CD4-positive, alpha-beta T cell treated with Interferon alpha-2 for 1 hour (primary cell): ENCODE data around the gene KLF13.

Experiments
- DNase-seq, 2 donors: peaks; one replicate each; pipeline ENCODE4 v3.0.0-alpha.2; 2020 to 2022

Gene KLF13

GRCh38 chr15:31317421-31318327, 9.0 kb upstream of the KLF13 start:
- no peak for DNase-seq

GRCh38 chr15:31318429-31318828, 8.2 kb upstream of the KLF13 start:
- DNase-seq, result no peak

GRCh38 chr15:31320022-31320421, 6.6 kb upstream of the KLF13 start:
- no peak for DNase-seq

GRCh38 chr15:31321418-31321817, 5.2 kb upstream of the KLF13 start:
- no peak for DNase-seq

- DNase-seq, result no peak
These were observed 4.1 kb upstream of the KLF13 start for GRCh38 chr15:31322504-31322903.

GRCh38 chr15:31323627-31324026, 3.0 kb upstream of the KLF13 start:
- no peak for DNase-seq

GRCh38 chr15:31324186-31324585, 2.4 kb upstream of the KLF13 start:
- no peak for DNase-seq

- no peak for DNase-seq
These were observed 1.6 kb upstream of the KLF13 start for GRCh38 chr15:31324806-31325594.

- peak; percentile 53 to 67 for DNase-seq
These were observed 960 bp upstream of the KLF13 start for GRCh38 chr15:31325595-31326155.

GRCh38 chr15:31326875-31327668, 437 bp downstream of the KLF13 start:
- peak; percentile 77 to 83 for DNase-seq

- DNase-seq, result peak; percentile 83 to 87
These were observed 1.2 kb downstream of the KLF13 start for GRCh38 chr15:31327669-31328427.

- peak; percentile 59 to 76 for DNase-seq
These were observed 1.9 kb downstream of the KLF13 start for GRCh38 chr15:31328428-31328968.

GRCh38 chr15:31328969-31329639, 2.5 kb downstream of the KLF13 start:
- peak in 1 of 2 donors; percentile 50 for DNase-seq

GRCh38 chr15:31329640-31330010, 3.0 kb downstream of the KLF13 start:
- no peak for DNase-seq

GRCh38 chr15:31330111-31330785, 3.6 kb downstream of the KLF13 start:
- no peak for DNase-seq

- no peak for DNase-seq
These were observed 4.2 kb downstream of the KLF13 start for GRCh38 chr15:31330836-31331235.

GRCh38 chr15:31331389-31331788, 4.8 kb downstream of the KLF13 start:
- no peak for DNase-seq

- no peak for DNase-seq
These were observed 5.5 kb downstream of the KLF13 start for GRCh38 chr15:31332020-31332680.

GRCh38 chr15:31332681-31333071, 6.0 kb downstream of the KLF13 start:
- no peak for DNase-seq

- DNase-seq, result no peak
These were observed 6.5 kb downstream of the KLF13 start for GRCh38 chr15:31333119-31333518.
